SK-N-SH (cell line): ENCODE results near the gene CD2AP. TPM values are rescaled to one million over a fixed set of nuclear protein-coding genes. Genes with fewer than 3 reads are reported as not detected.

Experiments used
- CTCF ChIA-PET: fragments of 300-600, 350-600 bp; formaldehyde crosslinking; extraction: SDS; loops from one replicate; lab custom pipeline; 2021; lab: Yijun Ruan, JAX
- POLR2A ChIA-PET: fragments of 350-600 bp; sonication (Branson Sonifier 250); formaldehyde crosslinking; extraction: SDS; loops from one replicate; lab custom pipeline; 2020; ENCODE audit warnings: antibody characterized with exemption, inconsistent platforms; lab: Yijun Ruan, JAX
- DNase-seq: peaks from one replicate; pipeline ENCODE4 v3.0.0; 2012
- H2AFZ ChIP-seq: fragments of 200-600 bp; sonication (generic); 2 replicates; pipeline ENCODE4 v1.8.1; 2016; ENCODE audit warnings: antibody characterized with exemption, mild to moderate bottlenecking, low read depth
- H3F3A ChIP-seq: fragments of 200-600 bp; sonication (generic); replicated peaks from 2 replicates; pipeline ENCODE3; 2016; ENCODE audit warnings: antibody characterized with exemption, mild to moderate bottlenecking; ENCODE audit not compliant: insufficient read depth
- H3K27ac ChIP-seq, 2 experiments: fragments of 200-500 bp in 1 of 2; fragments of 200-600 bp in 1 of 2; sonication (Bioruptor generic) in 1 of 2; sonication (generic), shearing (Covaris generic) in 1 of 2; 2 replicates each; pipeline versions ENCODE4 v1.5.1 to v1.6.1; 2014 to 2016; ENCODE audit warnings: low read depth in 2 of 2, inconsistent platforms in 1 of 2, low read length in 1 of 2, mild to moderate bottlenecking in 1 of 2, mixed read lengths in 1 of 2
- H3K27me3 ChIP-seq: fragments of 200-600 bp; sonication (generic), shearing (Covaris generic); 2 replicates; pipeline ENCODE4 v1.6.1; 2016; ENCODE audit warnings: mixed run types; ENCODE audit not compliant: insufficient read depth
- H3K36me3 ChIP-seq, 2 experiments: fragments of 200-500 bp in 1 of 2; fragments of 200-600 bp in 1 of 2; sonication (Bioruptor generic) in 1 of 2; sonication (generic) in 1 of 2; replicated peaks in 1 of 2; 2 replicates each; pipeline versions ENCODE3 to v1.5.1; 2014 to 2016; ENCODE audit warnings: low read length in 1 of 2, mild to moderate bottlenecking in 1 of 2; ENCODE audit not compliant: insufficient read depth in 2 of 2, control insufficient read depth in 1 of 2
- H3K4me1 ChIP-seq, 2 experiments: fragments of 200-500 bp in 1 of 2; fragments of 200-600 bp in 1 of 2; sonication (Bioruptor generic) in 1 of 2; sonication (generic), shearing (Covaris generic) in 1 of 2; 2 replicates each; pipeline versions ENCODE4 v1.5.1 to v1.6.1; 2014 to 2016; ENCODE audit warnings: low read depth in 1 of 2, low read length in 1 of 2, mixed run types in 1 of 2; ENCODE audit not compliant: insufficient read depth in 2 of 2, control insufficient read depth in 1 of 2
- H3K4me2 ChIP-seq: fragments of 200-600 bp; sonication (generic), shearing (Covaris generic); 2 replicates; pipeline ENCODE4 v1.6.1; 2017; ENCODE audit warnings: mixed run types
- H3K4me3 ChIP-seq, 2 experiments: fragments of 200-500 bp in 1 of 2; fragments of 200-600 bp in 1 of 2; sonication (Bioruptor generic) in 1 of 2; sonication (generic), shearing (Covaris generic) in 1 of 2; 2 replicates each; pipeline versions ENCODE4 v1.5.1 to v1.8.1; 2014 to 2016; ENCODE audit warnings: low read depth in 2 of 2, inconsistent platforms in 1 of 2, low read length in 1 of 2, mild to moderate bottlenecking in 1 of 2, mixed read lengths in 1 of 2, moderate library complexity in 1 of 2
- H3K79me2 ChIP-seq: fragments of 200-600 bp; sonication (generic); 2 replicates; pipeline ENCODE4 v1.8.1; 2017; ENCODE audit warnings: mild to moderate bottlenecking; ENCODE audit not compliant: insufficient read depth
- H3K9ac ChIP-seq: fragments of 200-600 bp; sonication (generic); 2 replicates; pipeline ENCODE4 v1.6.1; 2017; ENCODE audit warnings: mixed run types
- H3K9me2 ChIP-seq: fragments of 200-600 bp; sonication (generic); 2 replicates; pipeline ENCODE4 v1.6.1; 2017; ENCODE audit warnings: mixed run types
- H3K9me3 ChIP-seq: fragments of 200-600 bp; sonication (generic); 2 replicates; pipeline ENCODE4 v1.6.1; 2017; ENCODE audit warnings: mixed run types, mild to moderate bottlenecking, moderate library complexity
- H4K20me1 ChIP-seq: fragments of 200-600 bp; sonication (generic); 2 replicates; pipeline ENCODE4 v1.6.1; 2017; ENCODE audit warnings: mild to moderate bottlenecking, mixed run types; ENCODE audit not compliant: insufficient read depth
- ELF1 ChIP-seq: IDR thresholded peaks from 2 replicates; pipeline ENCODE4 v1.4.0; 2012
- EZH2phosphoT487 ChIP-seq: fragments of 200-600 bp; sonication (generic); IDR thresholded peaks from 2 replicates; pipeline ENCODE4 v1.6.1; 2017; ENCODE audit warnings: low read depth, mixed run types, mild to moderate bottlenecking, antibody characterized with exemption, moderate library complexity, borderline replicate concordance
- FOSL2 ChIP-seq: IDR thresholded peaks from 2 replicates; pipeline ENCODE4 v1.4.0; 2012; ENCODE audit warnings: low read depth, mild to moderate bottlenecking, moderate library complexity, borderline replicate concordance
- FOXM1 ChIP-seq: IDR thresholded peaks from 2 replicates; pipeline ENCODE4 v1.4.0; 2012; ENCODE audit warnings: low read depth, mild to moderate bottlenecking
- GATA2 ChIP-seq: sonication (generic); formaldehyde crosslinking; IDR thresholded peaks from 2 replicates; pipeline ENCODE4 v1.5.0; 2020; ENCODE audit warnings: mild to moderate bottlenecking, missing genetic modification reagents
- IRF3 ChIP-seq: fragments of 150-350 bp; IDR thresholded peaks from 2 replicates; pipeline ENCODE4 v1.6.1; 2016; ENCODE audit warnings: mild to moderate bottlenecking, low read depth, low read length
- MAX ChIP-seq: IDR thresholded peaks from 2 replicates; pipeline ENCODE4 v1.4.0; 2012; ENCODE audit warnings: low read depth
- MEF2A ChIP-seq: IDR thresholded peaks from 2 replicates; pipeline ENCODE4 v1.4.0; 2012; ENCODE audit warnings: low read depth, borderline replicate concordance
- MXI1 ChIP-seq: IDR thresholded peaks from 2 replicates; pipeline ENCODE4 v1.6.1; 2012; ENCODE audit warnings: mild to moderate bottlenecking, low read depth, low read length, improper control_type of control experiment
- NFIC ChIP-seq: IDR thresholded peaks from 2 replicates; pipeline ENCODE4 v1.4.0; 2012; ENCODE audit warnings: borderline replicate concordance
- NRF1 ChIP-seq: IDR thresholded peaks from 2 replicates; pipeline ENCODE4 v1.6.1; 2012; ENCODE audit warnings: low read depth, mild to moderate bottlenecking, low read length
- PBX3 ChIP-seq: IDR thresholded peaks from 2 replicates; pipeline ENCODE4; 2012
- POLR2AphosphoS5 ChIP-seq: IDR thresholded peaks from 2 replicates; pipeline ENCODE4 v1.6.1; 2012; ENCODE audit warnings: low read depth, low read length
- REST ChIP-seq: IDR thresholded peaks from 2 replicates; pipeline ENCODE4 v1.6.1; 2012; ENCODE audit warnings: mild to moderate bottlenecking, low read depth, low read length, moderate library complexity
- SIN3A ChIP-seq: IDR thresholded peaks from 2 replicates; pipeline ENCODE4 v1.6.1; 2012; ENCODE audit warnings: low read depth, mild to moderate bottlenecking, low read length, moderate library complexity, borderline replicate concordance
- TAF1 ChIP-seq: IDR thresholded peaks from 2 replicates; pipeline ENCODE4 v1.6.1; 2012; ENCODE audit warnings: low read depth, mild to moderate bottlenecking, low read length, moderate library complexity, borderline replicate concordance
- USF1 ChIP-seq: IDR thresholded peaks from 2 replicates; pipeline ENCODE4 v1.4.0; 2012; ENCODE audit warnings: low read depth, borderline replicate concordance
- YY1 ChIP-seq: IDR thresholded peaks from 2 replicates; pipeline ENCODE4 v1.4.0; 2012; ENCODE audit warnings: low read depth, mild to moderate bottlenecking
- WGBS: methylation state at CpG from one replicate; pipeline ENCODE4 v1.1.6; 2017; ENCODE audit warnings: low lambda C conversion rate; 5-methylcytosine and 5-hydroxymethylcytosine counted together
- polyA plus RNA-seq, 3 experiments: library from polyadenylated mRNA; depleted of rRNA; stranded (reverse); fragments of >200 nt; gene quantifications; 2 replicates each; pipeline ENCODE4 v1.2.3, GENCODE V29; 2012
- TF ChIP-seq, protein P1 (sequence below): IDR thresholded peaks from 2 replicates; pipeline ENCODE4 v1.4.0; 2012; ENCODE audit warnings: low read depth, borderline replicate concordance

Gene CD2AP
- polyA plus RNA-seq, 1 of the 3 experiments (the other 2 are of a cell fraction) = 1.6 TPM

DNA sequence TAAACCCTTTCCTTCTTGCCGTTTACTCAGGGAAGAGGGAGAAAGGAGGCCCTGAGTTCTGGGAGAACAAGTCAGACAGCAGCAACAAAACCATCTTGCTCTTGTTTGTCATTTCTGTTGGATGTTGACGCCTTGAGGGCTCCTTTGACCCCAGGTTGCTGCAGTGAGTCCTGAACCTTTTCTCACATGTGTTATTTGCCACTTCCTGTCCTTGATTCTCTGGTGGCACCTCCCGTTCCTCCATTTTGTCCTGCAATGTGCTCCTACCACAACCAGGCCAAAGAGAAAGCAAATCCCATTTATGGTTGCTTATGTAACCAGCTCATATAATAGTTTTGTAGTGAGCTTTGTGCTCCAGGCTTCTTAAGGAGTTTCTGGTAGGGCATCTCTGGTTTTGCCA lies 154.2 kb downstream of the CD2AP start:
- POLR2A ChIA-PET = no interaction called here
- H3K27ac ChIP-seq = no peak overlapping the region
- CTCF ChIA-PET = interaction anchor here (0.5 to 4.4 kb wide), 32 partner anchors 9 to 1791 kb away, joined by 3 to 62 read pairs (median 4); partner anchors contain the start of gene OPN5
- no peaks in the 10 kb centered on the region for H3K9me3 ChIP-seq
- peaks cover 4% of the 10 kb centered on the region for H3F3A ChIP-seq
- H4K20me1 ChIP-seq = no peaks in the 10 kb centered on the region
- 44% methylated on average over 3 of the region's 3 CpGs for WGBS
- H3K9me2 ChIP-seq = no peaks in the 10 kb centered on the region
- no peak overlapping the region for H3K4me3 ChIP-seq
- H3K9ac ChIP-seq = no peak overlapping the region
- H3K36me3 ChIP-seq = peaks cover 0 to 3% of the 10 kb centered on the region in 2 experiments
- TF ChIP-seq PBX3 = no peak
- TF ChIP-seq USF1 = no peak
- no peak for TF ChIP-seq SIN3A
- TF ChIP-seq MEF2A = no peak
- TF ChIP-seq MXI1 = no peak
- no peak for TF ChIP-seq NRF1
- TF ChIP-seq TAF1 = no peak
- TF ChIP-seq ELF1 = no peak
- no peak for TF ChIP-seq POLR2AphosphoS5
- no peak for TF ChIP-seq REST
- no peak for TF ChIP-seq YY1
- no peak for TF ChIP-seq MAX
- TF ChIP-seq FOSL2 = no peak
- no peak for TF ChIP-seq EZH2phosphoT487
- no peak for TF ChIP-seq IRF3
- no peak for TF ChIP-seq NFIC
- TF ChIP-seq GATA2 = no peak
- no peak for TF ChIP-seq FOXM1
- TF ChIP-seq, protein P1, sequence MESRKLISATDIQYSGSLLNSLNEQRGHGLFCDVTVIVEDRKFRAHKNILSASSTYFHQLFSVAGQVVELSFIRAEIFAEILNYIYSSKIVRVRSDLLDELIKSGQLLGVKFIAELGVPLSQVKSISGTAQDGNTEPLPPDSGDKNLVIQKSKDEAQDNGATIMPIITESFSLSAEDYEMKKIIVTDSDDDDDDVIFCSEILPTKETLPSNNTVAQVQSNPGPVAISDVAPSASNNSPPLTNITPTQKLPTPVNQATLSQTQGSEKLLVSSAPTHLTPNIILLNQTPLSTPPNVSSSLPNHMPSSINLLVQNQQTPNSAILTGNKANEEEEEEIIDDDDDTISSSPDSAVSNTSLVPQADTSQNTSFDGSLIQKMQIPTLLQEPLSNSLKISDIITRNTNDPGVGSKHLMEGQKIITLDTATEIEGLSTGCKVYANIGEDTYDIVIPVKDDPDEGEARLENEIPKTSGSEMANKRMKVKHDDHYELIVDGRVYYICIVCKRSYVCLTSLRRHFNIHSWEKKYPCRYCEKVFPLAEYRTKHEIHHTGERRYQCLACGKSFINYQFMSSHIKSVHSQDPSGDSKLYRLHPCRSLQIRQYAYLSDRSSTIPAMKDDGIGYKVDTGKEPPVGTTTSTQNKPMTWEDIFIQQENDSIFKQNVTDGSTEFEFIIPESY = no peak
- H3K4me1 ChIP-seq = peaks cover 0 to 11% of the 10 kb centered on the region in 2 experiments; a peak in 2 of 4 replicates
- H2AFZ ChIP-seq = no peak overlapping the region; the same call in 1 of the 2 replicates
- H3K27me3 ChIP-seq = no peaks in the 10 kb centered on the region
- DNase-seq = no peak
- no peak overlapping the region for H3K4me2 ChIP-seq
- H3K79me2 ChIP-seq = no peaks in the 10 kb centered on the region
